Adrenal gland (tissue), 12 donors: ENCODE measurements around the gene ATN1. TPM values are rescaled to one million over a fixed set of nuclear protein-coding genes. Genes with fewer than 3 reads are reported as not detected.

Experiments used
- DNase-seq, 7 donors: peaks; one replicate each; pipeline ENCODE4 v3.0.0-alpha.2; 2019 to 2020
- H3K27ac ChIP-seq, 5 donors: fragments of 200-600 bp; sonication (generic) in 4 of 5; 1 replicate in 3 of 5; 2 replicates in 2 of 5; pipeline versions ENCODE4 v1.5.1 to v1.8.0; 2016 to 2020; ENCODE audit warnings: mild to moderate bottlenecking in 1 of 5
- H3K27me3 ChIP-seq: fragments of 200-600 bp; 2 replicates; pipeline ENCODE4 v1.8.0; 2021
- H3K36me3 ChIP-seq, 2 donors: fragments of 200-600 bp; replicated peaks in 1 of 2; 1 replicate in 1 of 2; 2 replicates in 1 of 2; pipeline versions ENCODE4 v1.5.1 to v1.8.0; 2018 to 2022
- H3K4me1 ChIP-seq, 2 donors: fragments of 200-600 bp; replicated peaks in 1 of 2; 1 replicate in 1 of 2; 2 replicates in 1 of 2; pipeline versions ENCODE4 v1.5.1 to v1.8.0; 2018 to 2021
- H3K4me3 ChIP-seq, 4 donors: fragments of 200-600 bp; sonication (generic) in 3 of 4; one replicate each; pipeline ENCODE4 v1.5.1; 2016 to 2018
- H3K9me3 ChIP-seq, 3 donors: fragments of 200-600 bp; sonication (generic) in 1 of 3; replicated peaks in 1 of 3; 1 replicate in 2 of 3; 2 replicates in 1 of 3; pipeline versions ENCODE4 v1.5.1 to v1.8.0; 2016 to 2021
- CTCF ChIP-seq, 6 experiments: fragments of 450-650 bp in 4 of 6; fragments of 200-600 bp in 2 of 6; sonication (generic) in 1 of 6; IDR thresholded peaks; 1 replicate in 5 of 6; 2 replicates in 1 of 6; pipeline versions ENCODE4 v1.5.1 to v1.8.0; 2016 to 2021; ENCODE audit warnings: antibody characterized with exemption in 6 of 6, mild to moderate bottlenecking in 2 of 6, moderate library complexity in 1 of 6
- POLR2A ChIP-seq, 2 donors: fragments of 450-650 bp; IDR thresholded peaks; one replicate each; pipeline ENCODE4 v1.6.1; 2017; ENCODE audit warnings: antibody characterized with exemption in 2 of 2, mild to moderate bottlenecking in 2 of 2, moderate library complexity in 1 of 2
- WGBS, 4 donors: extraction: QIAGEN DNeasy Blood & Tissue Kit in 2 of 4; methylation state at CpG; one replicate each; pipeline versions ENCODE4 v1.1.5 to v1.1.7; 2013 to 2017; 5-methylcytosine and 5-hydroxymethylcytosine counted together
- intact Hi-C, 2 donors: fragments of 100-400 bp; cut with DNase I; formaldehyde crosslinking; loops; one replicate each; pipeline versions ENCODE4 v1.14.1 to v1.15.0; 2022 to 2023
- polyA plus RNA-seq, 3 donors: library from polyadenylated mRNA; stranded (reverse); fragments of 200-250 nt in 2 of 3; fragments of 350-450 nt in 1 of 3; fragmentation: Illumina TruSeq in 1 of 3; extraction: RNeasy Lipid Tissue Mini Kit (QIAGEN cat#74804) in 1 of 3; gene quantifications; one replicate each; pipeline ENCODE4 v1.2.3, GENCODE V29; 2013 to 2014
- total RNA-seq, 9 donors: library from RNA; depleted of rRNA in 4 of 9; stranded (reverse); fragments of >200 nt in 4 of 9; fragments of 120-200 nt in 1 of 9; fragmentation: NEBNext Ultra II Directional in 1 of 9; extraction: Animal tissue kit (Norgen Biotek cat#: 25700) in 1 of 9; gene quantifications; one replicate each; pipeline versions ENCODE4 v1.1.0 to v1.2.4, GENCODE V29; 2013 to 2023
- donor health status: healthy with polysubstance abuse.
- donor health status: Bipolar disorder and iron deficiency.
- donor health status: DM: yes; HTN: yes; CAD: no.
- donor health status: DM: no; HTN: no; CAD: no.
- donor health status: DM: no; HTN: no; CAD: no.
- donor health status: DM: yes; HTN: yes; CAD: no.

The ATN1 gene
- total and polyA plus RNA-seq, 12 donors, result 8.8 to 482 (median 110) TPM

- peak overlapping the region; percentile 51 to 98 (median 93) for H3K27ac ChIP-seq
- TF ChIP-seq CTCF (IDR thresholded peaks at IDR 0.05), result no peak
- no peak for TF ChIP-seq POLR2A (IDR thresholded peaks at IDR 0.05)
- no peak for DNase-seq
- no peaks in the 10 kb centered on the region for H3K9me3 ChIP-seq
- no peaks in the 10 kb centered on the region for H3K27me3 ChIP-seq
- WGBS, 4 donors, result 11 to 25% (median 15%) methylated on average over 1 of the region's 1 CpG
- H3K4me1 ChIP-seq, result peaks cover 45 to 49% of the 10 kb centered on the region in 2 donors
- H3K4me3 ChIP-seq, result peak overlapping the region in 1 of 4 donors; percentile 6
- H3K36me3 ChIP-seq, result no peaks in the 10 kb centered on the region
- intact Hi-C loops, result no loop called here
Measured at GRCh38 chr12:6925239-6925539, 2.6 kb upstream of the ATN1 start.

- WGBS, 4 donors, result 11 to 21% (median 14%) methylated on average over 6 to 8 of the region's 8 CpGs
- peak; percentile 74 to 87 (median 79) for DNase-seq
- H3K4me1 ChIP-seq, result peaks cover 48 to 54% of the 10 kb centered on the region in 2 donors
- intact Hi-C loops, result no loop called here
- TF ChIP-seq POLR2A (IDR thresholded peaks at IDR 0.05) (peak; percentile 30 to 56), CTCF (IDR thresholded peaks at IDR 0.05) (peak in 2 of 6 experiments; percentile 9 to 15)
- peak overlapping the region in 2 of 4 donors; percentile 17 to 91 for H3K4me3 ChIP-seq
- H3K9me3 ChIP-seq, result no peaks in the 10 kb centered on the region
- no peaks in the 10 kb centered on the region for H3K27me3 ChIP-seq
- no peaks in the 10 kb centered on the region for H3K36me3 ChIP-seq
- H3K27ac ChIP-seq, result peak overlapping the region; percentile 87 to 98 (median 93)
Measured at GRCh38 chr12:6925540-6926279, 2.0 kb upstream of the ATN1 start.

- TF ChIP-seq CTCF (IDR thresholded peaks at IDR 0.05) (no peak), POLR2A (IDR thresholded peaks at IDR 0.05) (no peak)
- no peaks in the 10 kb centered on the region for H3K27me3 ChIP-seq
- peak overlapping the region; percentile 54 to 98 (median 93) for H3K27ac ChIP-seq
- WGBS, 4 donors, result 1 to 5% (median 2%) methylated on average over 11 to 79 of the region's 79 CpGs
- H3K36me3 ChIP-seq, result peaks cover 0 to 2% of the 10 kb centered on the region in 2 donors
- no peak for DNase-seq
- intact Hi-C loops, result no loop called here
- H3K4me3 ChIP-seq, result peak overlapping the region; percentile 40 to 91 (median 76)
- no peaks in the 10 kb centered on the region for H3K9me3 ChIP-seq
- H3K4me1 ChIP-seq, result peaks cover 51 to 74% of the 10 kb centered on the region in 2 donors
Measured at GRCh38 chr12:6928022-6928702, 403 bp downstream of the ATN1 start.

- DNase-seq, result no peak
- intact Hi-C loops, result no loop called here
- 2 to 6% (median 5%) methylated on average over 19 of the region's 19 CpGs for WGBS, 4 donors
Measured at GRCh38 chr12:6928703-6929407, 1.1 kb downstream of the ATN1 start.

More at GRCh38 chr12:6928703-6929407, 1.1 kb downstream of the ATN1 start:
- Histone ChIP-seq H3K4me3 (peak overlapping the region; percentile 40 to 91 (median 76)), H3K27ac (peak overlapping the region; percentile 54 to 98 (median 93)), H3K4me1 (peaks cover 51 to 76% of the 10 kb centered on the region in 2 donors), H3K9me3 (no peaks in the 10 kb centered on the region), H3K27me3 (no peaks in the 10 kb centered on the region), H3K36me3 (peaks cover 0 to 6% of the 10 kb centered on the region in 2 donors)
- TF ChIP-seq CTCF (IDR thresholded peaks at IDR 0.05) (no peak), POLR2A (IDR thresholded peaks at IDR 0.05) (no peak)
